GM18873 (cell line): ENCODE data around the gene SLC38A3.

ENCODE experiments used
- ATAC-seq: cut with Tn5 transposase; IDR thresholded peaks from one replicate; pipeline ENCODE4 v1.9.1; 2021; ENCODE audit warnings: mild to moderate bottlenecking, moderate library complexity, moderate number of reproducible peaks; ENCODE audit not compliant: unreplicated experiment, low FRiP score

SLC38A3 gene

GRCh38 chr3:50190936-50191660 is 14.0 kb upstream of the SLC38A3 start, which contains the start of gene GNAT1:
Gene GNAT1 (plus strand): TSS chr3:50191610. CDS start chr3:50191726, 116 bp downstream.
- ATAC-seq: no peak

- no peak for ATAC-seq
Measured at GRCh38 chr3:50192124-50192523, 12.9 kb upstream of the SLC38A3 start.

- ATAC-seq: no peak
Measured at GRCh38 chr3:50192689-50193141, 12.4 kb upstream of the SLC38A3 start.

GRCh38 chr3:50193286-50193685 is 11.8 kb upstream of the SLC38A3 start:
- ATAC-seq: no peak

GRCh38 chr3:50193746-50194127 is 11.3 kb upstream of the SLC38A3 start:
- no peak for ATAC-seq

- no peak for ATAC-seq
Measured at GRCh38 chr3:50194128-50194902, 10.8 kb upstream of the SLC38A3 start.

GRCh38 chr3:50194903-50195500 is 10.1 kb upstream of the SLC38A3 start:
- no peak for ATAC-seq

GRCh38 chr3:50195501-50196252 is 9.4 kb upstream of the SLC38A3 start:
- ATAC-seq: no peak

- no peak for ATAC-seq
Measured at GRCh38 chr3:50196253-50196801, 8.7 kb upstream of the SLC38A3 start.

- no peak for ATAC-seq
Measured at GRCh38 chr3:50201573-50202315, 3.3 kb upstream of the SLC38A3 start.

- ATAC-seq: no peak
Measured at GRCh38 chr3:50202353-50203112, 2.5 kb upstream of the SLC38A3 start.

- no peak for ATAC-seq
Measured at GRCh38 chr3:50203113-50203808, 1.8 kb upstream of the SLC38A3 start.

GRCh38 chr3:50203809-50204803 is 965 bp upstream of the SLC38A3 start:
- no peak for ATAC-seq

- ATAC-seq: no peak
Measured at GRCh38 chr3:50205413-50206276, 574 bp downstream of the SLC38A3 start.

- ATAC-seq: no peak
Measured at GRCh38 chr3:50207359-50208042, 2.4 kb downstream of the SLC38A3 start.
